NOMO-1 treated with DMSO at 0.1 percent for 48 hours (cell line): Measurements from ENCODE around the gene FOLR2.
A peak's percentile ranks its signal among the peaks of the same experiment; 100 is the strongest.

Experiments
- DNase-seq: peaks from one replicate; lab custom pipeline; 2025; ENCODE audit not compliant: unreplicated experiment; lab: John Stamatoyannopoulos, UW

FOLR2 gene

GRCh38 chr11:72239849-72240460 lies 23.4 kb downstream of the FOLR2 start:
- peak; percentile 29 for DNase-seq

GRCh38 chr11:72240461-72241290 lies 24.1 kb downstream of the FOLR2 start:
- no peak for DNase-seq

GRCh38 chr11:72241291-72241781 lies 24.7 kb downstream of the FOLR2 start:
- no peak for DNase-seq

GRCh38 chr11:72242141-72242540 lies 25.5 kb downstream of the FOLR2 start:
- no peak for DNase-seq

GRCh38 chr11:72243173-72244059 lies 26.8 kb downstream of the FOLR2 start:
- no peak for DNase-seq

GRCh38 chr11:72244060-72244360 lies 27.4 kb downstream of the FOLR2 start, which contains the start of gene PHOX2A:
Gene PHOX2A (minus strand): TSS chr11:72244176. CDS start chr11:72244004, 172 bp downstream.
- no peak for DNase-seq

- DNase-seq, result no peak
These were observed 28.0 kb downstream of the FOLR2 start for GRCh38 chr11:72244361-72245262.

- no peak for DNase-seq
These were observed 28.7 kb downstream of the FOLR2 start for GRCh38 chr11:72245263-72245816.

GRCh38 chr11:72247584-72247983 lies 31.0 kb downstream of the FOLR2 start:
- no peak for DNase-seq

GRCh38 chr11:72249961-72250360 lies 33.4 kb downstream of the FOLR2 start:
- no peak for DNase-seq

- DNase-seq, result no peak
These were observed 34.3 kb downstream of the FOLR2 start for GRCh38 chr11:72250661-72251464.

GRCh38 chr11:72251614-72252013 lies 35.0 kb downstream of the FOLR2 start:
- DNase-seq, result no peak

- no peak for DNase-seq
These were observed 36.8 kb downstream of the FOLR2 start for GRCh38 chr11:72253392-72253791.

- DNase-seq, result no peak
These were observed 37.9 kb downstream of the FOLR2 start for GRCh38 chr11:72254299-72254993.

GRCh38 chr11:72257570-72257969 lies 41.0 kb downstream of the FOLR2 start:
- DNase-seq, result no peak

GRCh38 chr11:72259490-72259889 lies 42.9 kb downstream of the FOLR2 start:
- no peak for DNase-seq

GRCh38 chr11:72260574-72260973 lies 44.0 kb downstream of the FOLR2 start:
- no peak for DNase-seq

- peak; percentile 14 for DNase-seq
These were observed 46.8 kb downstream of the FOLR2 start for GRCh38 chr11:72263361-72263760.

GRCh38 chr11:72265951-72266350 lies 49.4 kb downstream of the FOLR2 start:
- DNase-seq, result no peak
